ENCODE data around the gene ST3GAL2.

DNA sequence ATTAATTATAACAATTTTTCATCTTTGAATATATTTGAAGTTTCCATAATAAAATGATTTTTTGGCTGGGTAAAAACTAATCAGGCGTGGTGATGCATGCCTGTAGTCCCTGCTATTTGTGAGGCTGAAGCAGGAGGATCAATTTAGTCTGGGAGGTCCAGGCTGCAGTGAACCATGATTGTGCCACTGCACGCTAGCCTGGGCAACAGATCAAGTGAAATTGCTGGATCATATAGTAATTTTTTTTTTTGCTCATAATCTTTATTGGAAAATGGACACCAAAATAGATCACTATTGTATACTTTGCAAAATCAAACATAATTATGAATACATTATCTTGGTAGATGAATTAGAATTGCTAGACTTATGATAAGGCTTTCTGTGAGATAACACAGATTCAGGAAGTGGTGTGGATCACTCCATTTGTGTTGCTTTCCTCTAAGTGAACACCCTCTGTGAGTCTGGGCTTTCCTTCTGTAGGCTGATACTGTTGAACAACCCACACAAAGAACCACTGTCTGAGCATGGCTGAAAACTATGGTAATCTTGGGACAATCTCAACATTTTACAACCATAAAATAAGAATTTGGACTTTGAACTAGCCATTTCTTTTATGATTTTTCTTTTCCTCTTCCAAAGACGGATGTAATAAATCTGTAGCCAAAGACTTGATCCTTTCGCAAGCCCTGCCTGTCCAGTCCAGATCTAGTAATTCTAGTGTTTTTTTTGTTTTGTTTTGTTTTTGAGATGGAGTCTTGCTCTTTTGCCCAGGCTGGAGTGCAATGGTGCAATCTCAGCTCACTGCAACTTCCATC, 5.6 kb upstream of the ST3GAL2 start:
- TF ChIP-seq, protein P1, sequence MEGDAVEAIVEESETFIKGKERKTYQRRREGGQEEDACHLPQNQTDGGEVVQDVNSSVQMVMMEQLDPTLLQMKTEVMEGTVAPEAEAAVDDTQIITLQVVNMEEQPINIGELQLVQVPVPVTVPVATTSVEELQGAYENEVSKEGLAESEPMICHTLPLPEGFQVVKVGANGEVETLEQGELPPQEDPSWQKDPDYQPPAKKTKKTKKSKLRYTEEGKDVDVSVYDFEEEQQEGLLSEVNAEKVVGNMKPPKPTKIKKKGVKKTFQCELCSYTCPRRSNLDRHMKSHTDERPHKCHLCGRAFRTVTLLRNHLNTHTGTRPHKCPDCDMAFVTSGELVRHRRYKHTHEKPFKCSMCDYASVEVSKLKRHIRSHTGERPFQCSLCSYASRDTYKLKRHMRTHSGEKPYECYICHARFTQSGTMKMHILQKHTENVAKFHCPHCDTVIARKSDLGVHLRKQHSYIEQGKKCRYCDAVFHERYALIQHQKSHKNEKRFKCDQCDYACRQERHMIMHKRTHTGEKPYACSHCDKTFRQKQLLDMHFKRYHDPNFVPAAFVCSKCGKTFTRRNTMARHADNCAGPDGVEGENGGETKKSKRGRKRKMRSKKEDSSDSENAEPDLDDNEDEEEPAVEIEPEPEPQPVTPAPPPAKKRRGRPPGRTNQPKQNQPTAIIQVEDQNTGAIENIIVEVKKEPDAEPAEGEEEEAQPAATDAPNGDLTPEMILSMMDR (IDR thresholded peaks at IDR 0.05) = no peak
- no peak for TF ChIP-seq POLR2AphosphoS5 (IDR thresholded peaks at IDR 0.05; ENCODE audit: insufficient read depth in 1 of 2, low read depth in 1 of 2)
